A673 (cell line): ENCODE data around the gene MFAP3L. TPM values are rescaled to one million over a fixed set of nuclear protein-coding genes. Genes with fewer than 3 reads are reported as not detected.

Source experiments
- BruUV-seq: library from RNA; stranded (reverse); fragments of 400-500 nt; replicated peaks from 2 replicates; lab custom pipeline; 2021; lab: Mats Ljungman, UMichigan
- CTCF ChIA-PET: fragments of 300-600 bp; sonication (Branson Sonifier 250); formaldehyde crosslinking; loops from one replicate; lab custom pipeline; 2022; ENCODE audit warnings: antibody characterized with exemption; lab: Charles Lee
- POLR2A ChIA-PET: fragments of 300-600 bp; sonication (Branson Sonifier 250); formaldehyde crosslinking; loops from one replicate; lab custom pipeline; 2022; ENCODE audit warnings: antibody characterized with exemption; ENCODE audit not compliant: low non-redundant PET; lab: Charles Lee
- DNase-seq: peaks from one replicate; pipeline ENCODE4 v3.0.0-alpha.2; 2015; ENCODE audit warnings: low spot score
- H3K27ac ChIP-seq: fragments of 200-600 bp; sonication (generic); 2 replicates; pipeline ENCODE4 v1.5.1; 2016; ENCODE audit warnings: mixed run types, low read depth, mild to moderate bottlenecking, mixed read lengths, antibody characterized with exemption, low read length; ENCODE audit not compliant: poor library complexity, severe bottlenecking
- H3K27me3 ChIP-seq: fragments of 200-600 bp; sonication (generic); replicated peaks from 2 replicates; pipeline ENCODE4 v1.6.1; 2017; ENCODE audit warnings: mixed run types, low read depth, mild to moderate bottlenecking, mixed read lengths, antibody characterized with exemption, low read length; ENCODE audit not compliant: insufficient read depth, poor library complexity
- H3K36me3 ChIP-seq: fragments of 200-600 bp; sonication (generic); 2 replicates; pipeline ENCODE4 v1.6.1; 2016; ENCODE audit warnings: mixed run types, mild to moderate bottlenecking, mixed read lengths, antibody characterized with exemption, low read length; ENCODE audit not compliant: insufficient read depth, poor library complexity, severe bottlenecking
- H3K4me1 ChIP-seq: fragments of 200-600 bp; sonication (generic); 2 replicates; pipeline ENCODE4 v1.6.1; 2017; ENCODE audit warnings: mixed run types, mild to moderate bottlenecking, mixed read lengths, antibody characterized with exemption, low read length; ENCODE audit not compliant: insufficient read depth, poor library complexity, severe bottlenecking
- H3K4me3 ChIP-seq: fragments of 200-600 bp; sonication (generic); 2 replicates; pipeline ENCODE4 v1.5.1; 2016; ENCODE audit warnings: low read depth, mixed run types, mild to moderate bottlenecking, mixed read lengths, low read length; ENCODE audit not compliant: poor library complexity, severe bottlenecking
- H3K9me3 ChIP-seq: fragments of 200-600 bp; sonication (generic); 2 replicates; pipeline ENCODE4 v1.6.1; 2016; ENCODE audit warnings: mixed run types, low read depth, mild to moderate bottlenecking, mixed read lengths, antibody characterized with exemption, low read length; ENCODE audit not compliant: poor library complexity, severe bottlenecking
- CTCF ChIP-seq: fragments of 300-800, 200-600 bp; sonication (generic); conservative IDR thresholded peaks from 2 replicates; pipeline ENCODE4 v1.5.1; 2017; ENCODE audit warnings: low read depth, mild to moderate bottlenecking, antibody characterized with exemption, low read length, moderate library complexity, mixed read lengths
- EZH2 ChIP-seq: fragments of 200-600 bp; sonication (generic); IDR thresholded peaks from 2 replicates; pipeline ENCODE4 v1.6.1; 2017; ENCODE audit warnings: borderline replicate concordance, low read depth, mild to moderate bottlenecking, mixed read lengths, antibody characterized with exemption, low read length; ENCODE audit not compliant: poor library complexity, severe bottlenecking
- intact Hi-C: fragments of 100-400 bp; cut with micrococcal nuclease; formaldehyde crosslinking; loops from one replicate; pipeline ENCODE4 v1.10.0; 2022; ENCODE audit not compliant: unreplicated experiment
- total RNA-seq: library from RNA; stranded (reverse); gene quantifications from 2 replicates; pipeline ENCODE4 v1.2.3, GENCODE V29; 2021

Gene MFAP3L
- total RNA-seq, 1 experiment from 2014 or later = 7.6 TPM

GRCh38 chr4:169986369-169986768, 39.8 kb downstream of the MFAP3L start:
- no TSS peak for BruUV-seq
- intact Hi-C loops = no loop called here
- POLR2A ChIA-PET = no interaction called here

GRCh38 chr4:169985881-169986280, 40.3 kb downstream of the MFAP3L start:
- ChIA-PET CTCF (no interaction called here), POLR2A (no interaction called here)
- no TSS peak for BruUV-seq
- TF ChIP-seq EZH2 (no peak), CTCF (no peak)
- intact Hi-C loops = no loop called here
- no peaks in the 10 kb centered on the region for H3K36me3 ChIP-seq
- no peak overlapping the region for H3K27ac ChIP-seq
- H3K4me1 ChIP-seq = no peaks in the 10 kb centered on the region
- H3K4me3 ChIP-seq = no peak overlapping the region
- H3K9me3 ChIP-seq = no peaks in the 10 kb centered on the region
- peaks cover 8% of the 10 kb centered on the region for H3K27me3 ChIP-seq
- no peak for DNase-seq

More at GRCh38 chr4:169986369-169986768, 39.8 kb downstream of the MFAP3L start:
- H3K9me3 ChIP-seq = no peaks in the 10 kb centered on the region
- peaks cover 8% of the 10 kb centered on the region for H3K27me3 ChIP-seq
- TF ChIP-seq CTCF = no peak
- no peak for TF ChIP-seq EZH2
- H3K36me3 ChIP-seq = no peaks in the 10 kb centered on the region
- no peaks in the 10 kb centered on the region for H3K4me1 ChIP-seq
- no peak for DNase-seq
- CTCF ChIA-PET = no interaction called here
- no peak overlapping the region for H3K4me3 ChIP-seq
- no peak overlapping the region for H3K27ac ChIP-seq

- Histone ChIP-seq H3K27ac (no peak overlapping the region), H3K4me3 (no peak overlapping the region), H3K4me1 (no peaks in the 10 kb centered on the region), H3K27me3 (peaks cover 8% of the 10 kb centered on the region), H3K36me3 (no peaks in the 10 kb centered on the region), H3K9me3 (no peaks in the 10 kb centered on the region)
- no TSS peak for BruUV-seq
- ChIA-PET POLR2A (no interaction called here), CTCF (no interaction called here)
- DNase-seq = no peak
- TF ChIP-seq EZH2 (no peak), CTCF (no peak)
- intact Hi-C loops = no loop called here
These were observed 41.5 kb downstream of the MFAP3L start for GRCh38 chr4:169984745-169985144.
